ENCODE data around the gene EVC2.

Gene EVC2

DNA sequence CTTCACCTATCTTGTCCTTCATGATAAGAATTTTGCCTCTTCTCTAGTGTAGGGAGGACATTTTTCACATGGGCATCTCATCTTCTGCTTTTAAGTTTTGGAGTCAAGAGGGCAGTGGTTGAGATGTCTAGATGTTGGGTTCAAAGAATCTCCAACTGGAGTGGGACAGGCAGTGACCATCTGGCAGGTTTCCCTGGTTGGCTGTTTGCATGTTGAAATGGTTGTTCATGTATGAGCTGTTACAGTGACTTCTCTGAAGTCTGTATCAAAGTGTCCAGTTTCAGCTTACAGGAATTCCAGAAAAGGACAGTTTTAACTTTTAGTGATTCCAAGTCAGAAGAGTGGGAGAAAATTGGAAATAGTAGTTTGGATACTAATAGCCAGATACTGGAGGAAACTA, 192.7 kb downstream of the EVC2 start:
- FAIRE-seq (no peak), DNase-seq (ENCODE audit: insufficient read length, low spot score) (no peak)
- TF ChIP-seq POLR2A (IDR thresholded peaks at IDR 0.05; ENCODE audit: low read depth, low read length): no peak
